HFF-Myc (cell line): ENCODE data around the gene VAMP8.
A peak's percentile ranks its signal among the peaks of the same experiment; 100 is the strongest.
"Not testable (repeated sequence)": the region's sequence is repeated elsewhere in the genome, so short reads cannot be mapped to it uniquely, and the experiment has no call there.

Source experiments
- DNase-seq: peaks from one replicate; pipeline ENCODE4 v3.0.0-alpha.2; 2011; ENCODE audit warnings: low read depth; ENCODE audit errors: extremely low read depth
- H3K4me3 ChIP-seq: replicated peaks from 2 replicates; pipeline ENCODE4 v1.5.1; 2011; ENCODE audit warnings: low read depth, mild to moderate bottlenecking, control low read depth, low read length
- TF ChIP-seq, protein P1 (sequence below): IDR thresholded peaks from 2 replicates; pipeline ENCODE4 v1.5.1; 2012; ENCODE audit warnings: mild to moderate bottlenecking, low read depth, low read length, control low read depth; ENCODE audit errors: missing control alignments

VAMP8 gene

DNA sequence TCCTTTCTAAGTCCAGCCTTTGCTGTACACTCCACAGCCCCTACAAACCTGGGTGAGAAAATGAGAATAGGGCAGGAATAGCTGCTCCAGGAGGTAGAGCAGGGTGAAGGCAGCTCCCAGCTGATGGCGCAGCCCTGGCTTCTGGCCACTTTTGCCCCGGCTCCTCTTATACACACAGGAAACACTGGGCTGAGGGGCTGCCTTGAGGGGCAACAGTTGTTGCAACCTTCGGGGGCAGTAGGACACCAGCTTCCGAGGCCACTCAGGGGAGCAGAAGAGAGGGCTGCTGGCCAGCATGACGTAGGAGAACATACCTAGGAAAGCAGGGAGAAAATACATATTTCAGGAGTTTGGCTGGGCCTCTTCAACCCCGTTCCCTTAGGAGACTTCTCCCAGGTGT, 24.2 kb upstream of the VAMP8 start:
- TF ChIP-seq, protein P1, sequence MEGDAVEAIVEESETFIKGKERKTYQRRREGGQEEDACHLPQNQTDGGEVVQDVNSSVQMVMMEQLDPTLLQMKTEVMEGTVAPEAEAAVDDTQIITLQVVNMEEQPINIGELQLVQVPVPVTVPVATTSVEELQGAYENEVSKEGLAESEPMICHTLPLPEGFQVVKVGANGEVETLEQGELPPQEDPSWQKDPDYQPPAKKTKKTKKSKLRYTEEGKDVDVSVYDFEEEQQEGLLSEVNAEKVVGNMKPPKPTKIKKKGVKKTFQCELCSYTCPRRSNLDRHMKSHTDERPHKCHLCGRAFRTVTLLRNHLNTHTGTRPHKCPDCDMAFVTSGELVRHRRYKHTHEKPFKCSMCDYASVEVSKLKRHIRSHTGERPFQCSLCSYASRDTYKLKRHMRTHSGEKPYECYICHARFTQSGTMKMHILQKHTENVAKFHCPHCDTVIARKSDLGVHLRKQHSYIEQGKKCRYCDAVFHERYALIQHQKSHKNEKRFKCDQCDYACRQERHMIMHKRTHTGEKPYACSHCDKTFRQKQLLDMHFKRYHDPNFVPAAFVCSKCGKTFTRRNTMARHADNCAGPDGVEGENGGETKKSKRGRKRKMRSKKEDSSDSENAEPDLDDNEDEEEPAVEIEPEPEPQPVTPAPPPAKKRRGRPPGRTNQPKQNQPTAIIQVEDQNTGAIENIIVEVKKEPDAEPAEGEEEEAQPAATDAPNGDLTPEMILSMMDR: no peak
- DNase-seq: no peak
- H3K4me3 ChIP-seq: no peak overlapping the region

DNA sequence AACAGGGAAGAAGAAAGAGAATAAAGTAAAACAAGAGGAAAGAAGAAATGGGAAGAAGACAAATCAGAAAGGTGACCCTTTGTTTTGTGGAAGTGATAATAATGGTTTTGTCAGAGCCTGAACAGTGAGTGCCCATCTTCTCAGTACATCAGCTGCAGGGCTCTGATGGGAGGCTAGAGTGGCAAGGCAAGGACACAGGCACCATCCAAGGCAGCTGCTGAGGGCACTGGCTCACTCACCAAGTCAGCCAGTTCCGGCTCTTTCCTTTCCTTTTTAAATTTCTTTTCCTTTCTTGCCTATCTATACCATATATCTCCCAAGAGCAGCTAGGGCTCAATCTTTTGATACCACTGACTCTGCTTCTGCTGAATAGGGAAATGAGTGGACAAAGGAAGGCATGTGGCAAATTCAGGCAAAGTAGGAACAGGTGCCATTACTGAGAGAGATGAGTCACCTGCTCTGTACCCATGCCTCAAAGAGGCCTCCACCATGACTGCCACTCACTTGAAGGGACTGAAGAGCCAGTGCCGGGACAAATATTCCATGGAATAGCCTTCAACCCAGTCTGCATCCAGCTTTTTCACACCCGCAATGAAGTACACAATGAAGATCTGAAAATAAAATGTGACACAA, 22.3 kb upstream of the VAMP8 start:
- H3K4me3 ChIP-seq: no peak overlapping the region
- TF ChIP-seq, protein P1: no peak
- no peak for DNase-seq

DNA sequence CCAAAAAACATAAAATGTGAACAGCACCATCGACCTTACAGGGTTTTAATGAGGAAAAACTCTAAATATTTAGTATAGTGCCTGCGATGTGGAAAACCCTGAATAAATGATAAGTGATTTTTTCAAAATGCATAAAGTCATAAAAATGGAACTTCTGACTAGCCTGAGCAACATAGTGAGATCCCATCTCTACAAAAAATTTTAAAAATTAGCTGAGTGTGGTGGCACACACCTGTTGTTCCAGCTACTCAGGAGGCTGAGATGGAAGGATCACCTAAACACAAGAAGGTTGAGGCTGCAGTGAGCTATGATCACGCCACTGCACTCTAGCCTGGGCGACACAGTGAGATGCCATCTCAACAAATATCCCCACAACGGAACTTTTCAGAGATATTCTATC, 20.3 kb upstream of the VAMP8 start:
- TF ChIP-seq, protein P1: no peak
- no peak for DNase-seq
- no peak overlapping the region for H3K4me3 ChIP-seq

DNA sequence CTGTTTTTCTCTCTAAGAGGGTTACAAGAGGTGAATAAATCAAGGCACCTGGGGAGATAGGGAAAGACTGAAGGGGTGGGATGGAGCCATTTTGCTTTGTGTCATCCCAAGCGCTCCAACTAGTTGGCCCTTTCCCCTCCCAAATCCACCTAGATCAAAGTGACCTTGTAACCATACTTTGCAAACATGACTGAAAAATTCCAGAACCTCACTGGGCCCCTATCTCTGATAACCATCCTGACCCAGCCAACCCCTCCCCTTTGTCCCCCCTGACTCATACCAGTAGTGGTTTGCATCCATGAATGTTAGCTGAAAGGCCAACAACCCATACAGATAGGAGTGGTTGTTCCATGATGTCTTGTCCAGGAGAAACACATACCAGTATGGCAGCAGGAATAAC, 19.2 kb upstream of the VAMP8 start:
- no peak for DNase-seq
- TF ChIP-seq, protein P1: no peak
- H3K4me3 ChIP-seq: no peak overlapping the region

DNA sequence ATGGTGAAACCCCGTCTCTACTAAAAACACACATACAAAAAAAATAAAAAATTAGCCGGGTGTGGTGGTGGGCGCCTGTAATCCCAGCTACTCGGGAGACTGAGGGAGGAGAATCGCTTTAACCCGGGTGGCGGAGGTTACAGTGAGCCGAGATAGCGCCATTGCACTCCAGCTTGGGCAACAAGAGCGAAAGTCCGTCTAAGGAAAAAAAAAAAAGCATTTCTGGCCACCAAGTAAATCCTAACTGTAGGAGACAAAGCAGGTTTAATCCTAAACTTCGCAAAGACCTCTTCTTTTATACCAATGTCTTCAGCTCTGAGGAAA, 17.0 kb upstream of the VAMP8 start:
- DNase-seq: not testable (repeated sequence)
- H3K4me3 ChIP-seq: peak overlapping the region; percentile 87

DNA sequence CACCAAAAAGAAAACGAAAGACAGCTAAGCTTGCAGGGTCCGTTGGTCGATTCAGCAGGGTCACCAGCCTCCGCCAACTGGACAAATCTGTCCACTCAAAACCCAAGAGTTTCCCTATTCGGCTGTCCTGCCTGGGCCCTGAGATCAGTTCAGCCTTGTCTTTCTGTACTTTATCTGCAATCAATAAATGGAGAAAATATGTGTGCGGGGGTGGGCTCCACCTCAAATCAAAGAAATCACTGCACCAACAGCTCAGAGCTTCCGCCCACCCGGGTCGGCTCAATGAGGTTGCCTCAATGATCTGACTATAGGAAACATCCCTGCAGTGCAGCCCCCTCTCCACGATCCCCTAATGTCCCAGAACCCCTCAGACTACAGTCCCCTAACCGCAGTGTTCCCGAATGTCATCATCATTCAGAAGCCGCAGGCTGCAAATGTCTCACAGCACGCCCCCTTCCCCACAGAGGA, 16.5 kb upstream of the VAMP8 start:
- no peak for DNase-seq
- TF ChIP-seq, protein P1: no peak
- H3K4me3 ChIP-seq: peak overlapping the region; percentile 87

DNA sequence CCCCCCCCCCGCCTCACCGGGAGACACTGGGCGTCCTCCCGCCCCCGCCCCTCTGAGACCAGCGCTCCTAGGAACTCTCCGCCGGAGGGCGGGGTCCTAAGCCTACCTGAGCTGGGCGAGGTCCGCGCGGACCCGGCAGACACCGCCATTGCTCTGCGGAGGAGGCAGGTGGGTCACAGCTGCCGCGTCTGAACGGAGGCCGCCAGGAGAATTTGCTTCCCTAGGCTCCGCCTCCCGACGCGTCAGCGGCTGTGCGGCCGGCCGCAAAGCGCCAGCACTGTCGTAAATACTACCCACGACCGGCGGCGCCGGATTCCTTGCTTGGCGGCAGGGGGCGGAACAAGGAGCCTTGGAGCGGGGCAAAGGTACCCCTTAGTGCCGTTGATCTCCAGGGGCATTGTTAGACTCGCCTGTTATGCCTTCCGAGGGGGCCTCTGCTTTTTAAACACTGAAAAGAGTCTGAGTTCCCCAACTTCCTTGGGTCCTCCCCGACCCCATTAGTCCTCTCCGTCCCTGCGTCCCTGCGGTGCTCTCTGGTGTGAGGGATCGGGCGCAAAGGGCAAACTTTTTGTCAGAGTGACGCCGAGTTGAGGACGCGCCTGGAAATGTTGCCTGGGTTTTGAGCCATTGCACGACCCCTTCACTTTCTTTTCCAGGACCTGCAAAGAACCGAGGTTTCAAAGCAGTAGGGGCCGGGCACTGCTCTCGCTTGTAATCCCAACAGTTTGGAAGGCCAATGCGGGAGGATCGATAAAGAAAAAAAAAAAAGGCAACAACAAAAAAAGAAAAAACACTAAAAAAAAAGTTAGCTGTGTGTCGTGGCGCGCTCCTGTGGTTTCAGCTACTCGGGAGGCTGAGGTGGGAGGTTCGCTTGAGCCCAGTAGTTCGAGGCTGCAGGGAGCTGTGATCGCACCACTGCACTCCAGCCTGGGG, 15.8 kb upstream of the VAMP8 start, which contains the start of gene GGCX:
Gene GGCX, minus strand, starts transcription at position 214 of the 933 bp plus-strand sequence. Its CDS starts 65 bp downstream, at position 149.
- TF ChIP-seq, protein P1: no peak
- H3K4me3 ChIP-seq: peak within 1 kb of the TSS; percentile 87
- no peak for DNase-seq
